ENCODE data around the gene HVCN1.

DNA sequence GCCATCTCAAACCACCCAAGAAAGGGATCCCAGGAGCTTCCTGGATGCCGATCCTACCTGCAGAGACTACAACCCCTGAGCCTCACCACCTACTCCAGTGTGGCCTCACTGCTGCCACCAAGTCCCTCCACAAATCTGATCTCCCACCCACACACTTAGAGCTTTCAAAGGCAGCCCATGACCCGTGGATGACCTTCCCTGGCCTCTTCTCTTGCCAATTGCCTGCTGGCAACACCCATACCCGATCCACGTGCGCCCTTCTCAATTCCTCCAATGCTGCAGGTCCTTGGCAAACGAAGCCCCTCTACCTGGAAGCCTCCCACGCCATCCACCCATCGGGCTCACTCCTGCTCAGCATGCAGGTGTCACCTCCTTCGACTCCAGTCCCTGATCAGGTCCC is 30.7 kb downstream of the HVCN1 start:
- TF ChIP-seq, protein P1, sequence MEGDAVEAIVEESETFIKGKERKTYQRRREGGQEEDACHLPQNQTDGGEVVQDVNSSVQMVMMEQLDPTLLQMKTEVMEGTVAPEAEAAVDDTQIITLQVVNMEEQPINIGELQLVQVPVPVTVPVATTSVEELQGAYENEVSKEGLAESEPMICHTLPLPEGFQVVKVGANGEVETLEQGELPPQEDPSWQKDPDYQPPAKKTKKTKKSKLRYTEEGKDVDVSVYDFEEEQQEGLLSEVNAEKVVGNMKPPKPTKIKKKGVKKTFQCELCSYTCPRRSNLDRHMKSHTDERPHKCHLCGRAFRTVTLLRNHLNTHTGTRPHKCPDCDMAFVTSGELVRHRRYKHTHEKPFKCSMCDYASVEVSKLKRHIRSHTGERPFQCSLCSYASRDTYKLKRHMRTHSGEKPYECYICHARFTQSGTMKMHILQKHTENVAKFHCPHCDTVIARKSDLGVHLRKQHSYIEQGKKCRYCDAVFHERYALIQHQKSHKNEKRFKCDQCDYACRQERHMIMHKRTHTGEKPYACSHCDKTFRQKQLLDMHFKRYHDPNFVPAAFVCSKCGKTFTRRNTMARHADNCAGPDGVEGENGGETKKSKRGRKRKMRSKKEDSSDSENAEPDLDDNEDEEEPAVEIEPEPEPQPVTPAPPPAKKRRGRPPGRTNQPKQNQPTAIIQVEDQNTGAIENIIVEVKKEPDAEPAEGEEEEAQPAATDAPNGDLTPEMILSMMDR (IDR thresholded peaks at IDR 0.05; ENCODE audit: insufficient read depth, low read length, poor library complexity, severe bottlenecking) = no peak
- no peak for TF ChIP-seq EZH2phosphoT487 (conservative IDR thresholded peaks at IDR 0.05; ENCODE audit: low read length)
